ENCODE results near the gene TRIM60.

GRCh38 chr4:165079476-165079875, 47.7 kb downstream of the TRIM60 start:
- TF ChIP-seq ESRRA (IDR thresholded peaks at IDR 0.05; ENCODE audit: borderline replicate concordance, low read length): no peak
- TF ChIP-seq ZSCAN20 (CRISPR knock-in tag; IDR thresholded peaks at IDR 0.05): no peak
- TF ChIP-seq REST (IDR thresholded peaks at IDR 0.05): no peak
- TF ChIP-seq GATA3 (IDR thresholded peaks at IDR 0.05; ENCODE audit: borderline replicate concordance): no peak
- no peak for TF ChIP-seq CTCF (IDR thresholded peaks at IDR 0.05)
- TF ChIP-seq RNF2 (IDR thresholded peaks at IDR 0.05; ENCODE audit: borderline replicate concordance, low read depth): no peak
- TF ChIP-seq HES2 (IDR thresholded peaks at IDR 0.05): no peak
- TF ChIP-seq USF2 (IDR thresholded peaks at IDR 0.05): no peak
- no peak for TF ChIP-seq RAD21 (conservative IDR thresholded peaks at IDR 0.05 in 1 of 2, IDR thresholded peaks at IDR 0.05 in 1 of 2)
- TF ChIP-seq POLR2A (IDR thresholded peaks at IDR 0.05; ENCODE audit: low read length): no peak

All from A549 (cell line).